PFSK-1 (cell line): ENCODE data around the gene FRZB.

Experiments used
- FOXP2 ChIP-seq: optimal IDR thresholded peaks from 2 replicates; pipeline ENCODE3; 2011; ENCODE audit warnings: borderline replicate concordance, control low read depth, inconsistent platforms; ENCODE audit not compliant: insufficient read depth; ENCODE audit errors: extremely low read length, extremely low read depth
- POLR2AphosphoS5 ChIP-seq: IDR thresholded peaks from 2 replicates; pipeline ENCODE4 v1.6.1; 2012; ENCODE audit warnings: low read depth, mild to moderate bottlenecking, control low read depth, low read length, moderate library complexity
- SIN3A ChIP-seq: IDR thresholded peaks from 2 replicates; pipeline ENCODE4 v1.6.1; 2012; ENCODE audit warnings: mild to moderate bottlenecking, low read length, moderate library complexity, borderline replicate concordance; ENCODE audit not compliant: insufficient read depth
- TAF1 ChIP-seq: IDR thresholded peaks from 2 replicates; pipeline ENCODE4 v1.6.1; 2012; ENCODE audit warnings: low read length, control low read depth, borderline replicate concordance; ENCODE audit not compliant: insufficient read depth
- TF ChIP-seq, protein P1 (sequence below), 2 experiments: IDR thresholded peaks; 2 replicates each; pipeline versions ENCODE4 v1.6.1 to v1.8.0; 2011 to 2012; ENCODE audit warnings: low read depth in 2 of 2, low read length in 2 of 2, control low read depth in 1 of 2, inconsistent platforms in 1 of 2, mild to moderate bottlenecking in 1 of 2, moderate library complexity in 1 of 2; ENCODE audit not compliant: insufficient read depth in 1 of 2

Gene FRZB

DNA sequence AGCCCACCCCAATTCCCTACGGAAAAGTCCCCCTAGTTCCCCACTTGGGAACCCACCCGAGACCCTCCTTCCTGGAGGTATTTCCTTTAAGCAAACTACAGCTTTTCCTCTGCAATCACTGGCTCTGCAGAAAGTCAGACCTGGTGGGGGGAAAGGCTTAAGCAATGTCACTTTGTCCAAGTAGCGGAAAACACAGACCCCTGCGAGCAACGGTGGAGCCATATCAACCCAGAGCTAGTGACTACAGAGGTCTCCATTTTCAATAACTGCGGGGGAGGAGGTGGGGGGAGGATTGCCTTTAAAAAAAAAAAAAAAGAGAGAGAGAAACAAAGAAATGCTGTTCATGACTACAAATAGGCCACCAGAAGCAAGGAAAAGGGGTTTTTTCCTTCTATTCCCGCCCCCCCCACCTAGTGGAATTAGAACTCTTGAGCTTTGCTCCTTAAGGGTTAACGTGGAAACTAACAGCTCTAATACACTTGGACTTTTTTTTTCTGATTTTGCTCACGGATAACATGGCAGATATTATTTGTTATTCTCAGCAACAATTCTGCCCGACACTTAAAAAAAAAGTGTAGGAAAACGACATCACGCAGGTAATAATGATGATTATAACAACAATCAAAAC lies 1.1 kb upstream of the FRZB start:
- no peak for TF ChIP-seq TAF1
- TF ChIP-seq, protein P1, sequence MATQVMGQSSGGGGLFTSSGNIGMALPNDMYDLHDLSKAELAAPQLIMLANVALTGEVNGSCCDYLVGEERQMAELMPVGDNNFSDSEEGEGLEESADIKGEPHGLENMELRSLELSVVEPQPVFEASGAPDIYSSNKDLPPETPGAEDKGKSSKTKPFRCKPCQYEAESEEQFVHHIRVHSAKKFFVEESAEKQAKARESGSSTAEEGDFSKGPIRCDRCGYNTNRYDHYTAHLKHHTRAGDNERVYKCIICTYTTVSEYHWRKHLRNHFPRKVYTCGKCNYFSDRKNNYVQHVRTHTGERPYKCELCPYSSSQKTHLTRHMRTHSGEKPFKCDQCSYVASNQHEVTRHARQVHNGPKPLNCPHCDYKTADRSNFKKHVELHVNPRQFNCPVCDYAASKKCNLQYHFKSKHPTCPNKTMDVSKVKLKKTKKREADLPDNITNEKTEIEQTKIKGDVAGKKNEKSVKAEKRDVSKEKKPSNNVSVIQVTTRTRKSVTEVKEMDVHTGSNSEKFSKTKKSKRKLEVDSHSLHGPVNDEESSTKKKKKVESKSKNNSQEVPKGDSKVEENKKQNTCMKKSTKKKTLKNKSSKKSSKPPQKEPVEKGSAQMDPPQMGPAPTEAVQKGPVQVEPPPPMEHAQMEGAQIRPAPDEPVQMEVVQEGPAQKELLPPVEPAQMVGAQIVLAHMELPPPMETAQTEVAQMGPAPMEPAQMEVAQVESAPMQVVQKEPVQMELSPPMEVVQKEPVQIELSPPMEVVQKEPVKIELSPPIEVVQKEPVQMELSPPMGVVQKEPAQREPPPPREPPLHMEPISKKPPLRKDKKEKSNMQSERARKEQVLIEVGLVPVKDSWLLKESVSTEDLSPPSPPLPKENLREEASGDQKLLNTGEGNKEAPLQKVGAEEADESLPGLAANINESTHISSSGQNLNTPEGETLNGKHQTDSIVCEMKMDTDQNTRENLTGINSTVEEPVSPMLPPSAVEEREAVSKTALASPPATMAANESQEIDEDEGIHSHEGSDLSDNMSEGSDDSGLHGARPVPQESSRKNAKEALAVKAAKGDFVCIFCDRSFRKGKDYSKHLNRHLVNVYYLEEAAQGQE (IDR thresholded peaks at IDR 0.05; ENCODE audit: insufficient read depth in 1 of 2, low read depth in 2 of 2, low read length in 2 of 2), result no peak
- no peak for TF ChIP-seq FOXP2
- TF ChIP-seq POLR2AphosphoS5, result no peak
- no peak for TF ChIP-seq SIN3A

DNA sequence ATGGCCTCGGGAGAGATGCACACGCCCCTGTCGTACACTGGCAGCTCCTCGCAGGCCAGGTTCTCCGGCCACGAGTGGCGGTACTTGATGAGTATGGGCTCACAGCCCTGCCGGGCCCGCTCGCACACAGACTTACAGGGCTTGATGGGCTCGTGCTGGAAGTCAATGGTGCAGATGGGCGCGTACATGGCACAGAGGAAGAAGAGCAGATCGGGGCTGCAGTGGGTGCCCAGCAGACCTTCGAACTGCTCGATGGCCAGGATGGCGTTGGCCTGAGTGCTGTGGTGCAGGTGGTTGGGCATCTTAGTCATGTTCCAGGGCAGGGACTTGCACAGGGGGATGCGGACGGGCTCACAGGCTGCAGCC lies 359 bp downstream of the FRZB start:
- TF ChIP-seq SIN3A (no peak), POLR2AphosphoS5 (no peak), FOXP2 (no peak), TAF1 (no peak)
- TF ChIP-seq, protein P1 (IDR thresholded peaks at IDR 0.05; ENCODE audit: insufficient read depth in 1 of 2, low read depth in 2 of 2, low read length in 2 of 2), result no peak

DNA sequence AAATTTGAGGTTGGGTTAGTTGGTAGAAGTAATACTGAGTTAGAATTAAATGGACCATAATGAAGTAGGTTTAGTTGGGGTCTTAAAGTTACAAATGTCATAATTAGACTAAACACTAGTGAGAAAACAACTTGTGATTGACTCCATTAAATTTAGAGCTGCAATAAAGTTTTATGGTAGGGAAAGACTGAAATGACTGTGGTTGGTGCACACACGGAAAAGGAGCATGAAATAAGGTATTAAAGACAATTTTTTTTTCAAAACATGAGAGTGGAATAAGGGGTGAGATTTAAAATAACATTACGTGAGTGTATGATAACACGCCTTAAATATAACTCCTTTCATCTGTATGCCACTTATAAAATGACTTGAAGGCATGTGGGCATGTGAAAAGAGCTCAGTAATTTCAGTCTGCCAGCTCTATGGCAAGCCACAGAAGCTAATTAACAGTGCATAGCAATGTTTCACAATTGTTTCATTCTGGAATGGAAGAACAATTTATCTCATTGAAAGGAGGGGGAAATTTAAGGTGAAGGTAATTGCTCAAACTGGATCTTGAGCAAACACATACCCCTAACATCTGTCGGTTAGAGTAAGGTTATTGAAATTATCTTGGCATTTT lies 1.4 kb downstream of the FRZB start:
- TF ChIP-seq, protein P1 (IDR thresholded peaks at IDR 0.05; ENCODE audit: insufficient read depth in 1 of 2, low read depth in 2 of 2, low read length in 2 of 2), result no peak
- TF ChIP-seq SIN3A (no peak), POLR2AphosphoS5 (no peak)

DNA sequence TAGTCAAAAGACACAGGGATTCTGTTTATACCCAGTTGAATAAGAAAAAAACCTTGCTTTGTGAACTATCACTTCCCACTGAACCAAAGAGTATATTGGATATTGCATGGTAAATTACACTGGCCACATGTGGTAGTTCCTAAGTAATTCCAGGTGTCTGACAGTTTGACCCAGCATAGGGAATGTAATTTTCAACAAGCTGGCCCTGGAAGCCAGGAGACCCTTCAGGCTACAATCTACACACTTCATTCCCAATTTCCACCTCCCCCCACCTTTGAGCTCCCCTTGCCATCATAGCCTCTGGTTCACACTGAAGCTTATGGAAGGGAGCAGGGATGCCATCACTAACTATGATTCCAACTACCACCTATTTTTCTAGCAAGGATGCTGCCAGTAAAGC lies 2.8 kb downstream of the FRZB start:
- TF ChIP-seq POLR2AphosphoS5 (no peak), TAF1 (no peak), SIN3A (no peak), FOXP2 (no peak)
- TF ChIP-seq, protein P1 (IDR thresholded peaks at IDR 0.05; ENCODE audit: insufficient read depth in 1 of 2, low read depth in 2 of 2, low read length in 2 of 2), result no peak
